PC-3 (cell line): ENCODE measurements around the gene MIB2. TPM values are rescaled to one million over a fixed set of nuclear protein-coding genes. Genes with fewer than 3 reads are reported as not detected.
"Not testable (repeated sequence)": the region's sequence is repeated elsewhere in the genome, so short reads cannot be mapped to it uniquely, and the experiment has no call there.

Source experiments
- ATAC-seq: fragments of 200-7000 bp; cut with Tn5 transposase; 2 replicates; pipeline ENCODE4 v1.9.1; 2020; ENCODE audit warnings: mild to moderate bottlenecking, moderate library complexity
- BruUV-seq: library from RNA; stranded (reverse); fragments of 400-500 nt; replicated peaks from 2 replicates; lab custom pipeline; 2021; lab: Mats Ljungman, UMichigan
- CTCF ChIA-PET: fragments of 300-600 bp; sonication (Branson Sonifier 250); formaldehyde crosslinking; loops from one replicate; lab custom pipeline; 2022; ENCODE audit warnings: antibody characterized with exemption; lab: Charles Lee
- POLR2A ChIA-PET: fragments of 300-600 bp; sonication (Branson Sonifier 250); formaldehyde crosslinking; loops from one replicate; lab custom pipeline; 2022; ENCODE audit warnings: antibody characterized with exemption; ENCODE audit not compliant: unreplicated experiment; lab: Charles Lee
- DNase-seq: peaks from one replicate; pipeline ENCODE4 v3.0.0-alpha.2; 2015
- H2AFZ ChIP-seq: fragments of 300-600 bp; sonication (generic); 2 replicates; pipeline ENCODE4 v1.6.0; 2016; ENCODE audit warnings: antibody characterized with exemption, low read length
- H3F3A ChIP-seq: fragments of 300-600 bp; sonication (generic); one replicate; pipeline ENCODE4 v1.6.0; 2017; ENCODE audit warnings: antibody characterized with exemption, low read length, control low read depth, mild to moderate bottlenecking; ENCODE audit not compliant: unreplicated experiment
- H3K27ac ChIP-seq: fragments of 300-600 bp; sonication (generic); 2 replicates; pipeline ENCODE4 v1.5.1; 2016; ENCODE audit warnings: mild to moderate bottlenecking, low read length
- H3K27me3 ChIP-seq: fragments of 300-600 bp; sonication (generic); 2 replicates; pipeline ENCODE4 v1.6.1; 2016; ENCODE audit warnings: low read length, mixed read lengths
- H3K36me3 ChIP-seq: fragments of 300-600 bp; sonication (generic); 2 replicates; pipeline ENCODE4 v1.6.1; 2016; ENCODE audit warnings: low read depth, mixed run types, low read length, mixed read lengths
- H3K4me1 ChIP-seq: fragments of 300-600 bp; sonication (generic); 2 replicates; pipeline ENCODE4 v1.5.1; 2016; ENCODE audit warnings: low read length; ENCODE audit not compliant: insufficient read depth
- H3K4me2 ChIP-seq: fragments of 300-600 bp; sonication (generic); 2 replicates; pipeline ENCODE4 v1.6.0; 2016; ENCODE audit warnings: low read length
- H3K4me3 ChIP-seq: fragments of 300-600 bp; sonication (generic); 2 replicates; pipeline ENCODE4 v1.5.1; 2016; ENCODE audit warnings: mild to moderate bottlenecking, low read length, mixed read lengths
- H3K79me2 ChIP-seq: fragments of 300-600 bp; sonication (generic); 2 replicates; pipeline ENCODE4 v1.6.1; 2017; ENCODE audit warnings: low read length, mixed read lengths
- H3K9ac ChIP-seq: fragments of 300-600 bp; sonication (generic); 2 replicates; pipeline ENCODE4 v1.6.0; 2016; ENCODE audit warnings: mild to moderate bottlenecking, low read length
- H3K9me2 ChIP-seq: fragments of 300-600 bp; sonication (generic); replicated peaks from 2 replicates; pipeline ENCODE4 v1.6.1; 2016; ENCODE audit warnings: mixed run types, low read length, mixed read lengths
- H3K9me3 ChIP-seq: fragments of 300-600 bp; sonication (generic); 2 replicates; pipeline ENCODE4 v1.6.1; 2016; ENCODE audit warnings: low read length, mixed read lengths
- H4K20me1 ChIP-seq: fragments of 300-600 bp; sonication (generic); 2 replicates; pipeline ENCODE4 v1.6.1; 2016; ENCODE audit warnings: low read length, mixed read lengths
- EZH2 ChIP-seq: fragments of 300-600 bp; sonication (generic); IDR thresholded peaks from one replicate; pipeline ENCODE4 v1.6.1; 2017; ENCODE audit warnings: antibody characterized with exemption, mild to moderate bottlenecking, low read length; ENCODE audit not compliant: unreplicated experiment
- EZH2phosphoT487 ChIP-seq: fragments of 300-600 bp; sonication (generic); IDR thresholded peaks from 2 replicates; pipeline ENCODE4 v1.6.1; 2018; ENCODE audit warnings: mild to moderate bottlenecking, antibody characterized with exemption, low read length, borderline replicate concordance
- intact Hi-C: fragments of 100-400 bp; cut with micrococcal nuclease; formaldehyde crosslinking; loops from 2 replicates; pipeline ENCODE4 v1.9.0; 2023
- total RNA-seq: library from RNA; depleted of rRNA; stranded (reverse); fragments of >200 nt; gene quantifications from 2 replicates; pipeline ENCODE4 v1.2.3, GENCODE V29; 2014
- TF ChIP-seq, protein P1 (sequence below): fragments of 300-600 bp; sonication (generic); conservative IDR thresholded peaks from 2 replicates; pipeline ENCODE4 v1.5.1; 2017; ENCODE audit warnings: antibody characterized with exemption, low read depth, mild to moderate bottlenecking, low read length

The MIB2 gene
- total RNA-seq, 1 experiment from 2014 or later, result 164 TPM

DNA sequence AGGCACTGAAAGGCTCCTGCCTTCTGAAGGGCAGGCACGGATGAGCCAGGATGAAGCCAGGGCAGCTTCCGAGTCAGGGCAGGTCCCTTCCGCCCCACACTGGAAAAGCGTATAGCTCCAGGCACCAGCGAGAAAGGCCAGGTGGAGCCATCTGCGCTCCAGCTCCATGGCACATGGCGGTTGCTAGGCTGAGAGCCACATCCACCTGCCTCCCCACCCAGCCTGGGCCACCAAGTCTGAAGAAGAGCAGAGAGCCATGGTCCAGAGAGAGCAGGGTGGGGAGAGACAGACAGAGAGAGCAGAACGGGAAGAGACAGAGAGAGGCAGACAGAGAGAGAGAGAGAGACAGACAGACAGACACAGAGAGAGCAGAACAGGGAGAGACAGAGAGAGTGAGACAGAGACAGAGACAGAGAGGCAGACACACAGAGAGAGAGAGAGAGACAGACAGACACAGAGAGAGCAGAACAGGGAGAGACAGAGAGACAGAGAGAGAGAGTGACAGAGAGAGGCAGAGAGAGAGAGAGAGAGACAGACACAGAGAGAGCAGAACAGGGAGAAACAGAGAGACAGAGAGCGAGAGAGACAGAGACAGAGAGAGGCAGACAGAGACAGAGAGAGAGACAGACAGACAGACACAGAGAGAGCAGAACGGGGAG lies 20.6 kb upstream of the MIB2 start:
- intact Hi-C loops, result no loop called here
- Histone ChIP-seq H3K27me3 (no peaks in the 10 kb centered on the region), H3K79me2 (no peaks in the 10 kb centered on the region), H3K4me1 (peaks cover 9% of the 10 kb centered on the region), H3K4me3 (no peak overlapping the region), H3K27ac (no peak overlapping the region), H3K4me2 (no peak overlapping the region), H3K9me2 (no peaks in the 10 kb centered on the region), H2AFZ (no peak overlapping the region), H3K36me3 (no peaks in the 10 kb centered on the region), H4K20me1 (no peaks in the 10 kb centered on the region), H3K9ac (no peak overlapping the region), H3F3A (no peaks in the 10 kb centered on the region), H3K9me3 (no peaks in the 10 kb centered on the region)
- no TSS peak for BruUV-seq
- CTCF ChIA-PET, result no interaction called here
- POLR2A ChIA-PET, result no interaction called here
- DNase-seq, result no peak
- ATAC-seq, result peak; percentile 29
- TF ChIP-seq, protein P1, sequence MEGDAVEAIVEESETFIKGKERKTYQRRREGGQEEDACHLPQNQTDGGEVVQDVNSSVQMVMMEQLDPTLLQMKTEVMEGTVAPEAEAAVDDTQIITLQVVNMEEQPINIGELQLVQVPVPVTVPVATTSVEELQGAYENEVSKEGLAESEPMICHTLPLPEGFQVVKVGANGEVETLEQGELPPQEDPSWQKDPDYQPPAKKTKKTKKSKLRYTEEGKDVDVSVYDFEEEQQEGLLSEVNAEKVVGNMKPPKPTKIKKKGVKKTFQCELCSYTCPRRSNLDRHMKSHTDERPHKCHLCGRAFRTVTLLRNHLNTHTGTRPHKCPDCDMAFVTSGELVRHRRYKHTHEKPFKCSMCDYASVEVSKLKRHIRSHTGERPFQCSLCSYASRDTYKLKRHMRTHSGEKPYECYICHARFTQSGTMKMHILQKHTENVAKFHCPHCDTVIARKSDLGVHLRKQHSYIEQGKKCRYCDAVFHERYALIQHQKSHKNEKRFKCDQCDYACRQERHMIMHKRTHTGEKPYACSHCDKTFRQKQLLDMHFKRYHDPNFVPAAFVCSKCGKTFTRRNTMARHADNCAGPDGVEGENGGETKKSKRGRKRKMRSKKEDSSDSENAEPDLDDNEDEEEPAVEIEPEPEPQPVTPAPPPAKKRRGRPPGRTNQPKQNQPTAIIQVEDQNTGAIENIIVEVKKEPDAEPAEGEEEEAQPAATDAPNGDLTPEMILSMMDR, result no peak
- TF ChIP-seq EZH2 (no peak), EZH2phosphoT487 (no peak)

DNA sequence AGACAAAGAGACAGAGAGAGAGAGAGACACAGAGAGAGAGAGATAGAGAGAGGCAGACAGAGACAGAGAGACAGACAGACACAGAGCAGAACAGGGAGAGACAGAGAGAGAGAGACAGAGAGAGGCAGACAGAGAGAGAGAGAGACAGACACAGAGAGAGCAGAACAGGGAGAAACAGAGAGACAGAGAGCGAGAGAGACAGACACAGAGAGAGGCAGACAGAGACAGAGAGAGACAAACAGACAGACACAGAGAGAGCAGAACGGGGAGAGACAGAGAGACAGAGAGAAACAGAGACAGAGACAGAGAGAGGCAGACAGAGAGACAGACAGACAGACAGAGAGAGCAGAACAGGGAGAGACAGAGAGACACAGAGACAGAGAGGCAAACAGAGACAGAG lies 20.0 kb upstream of the MIB2 start:
- POLR2A ChIA-PET, result not testable (repeated sequence)

GRCh38 chr1:1596493-1597274 lies 18.6 kb upstream of the MIB2 start:
- TF ChIP-seq EZH2 (no peak), EZH2phosphoT487 (no peak)
- TF ChIP-seq, protein P1, result no peak
- Histone ChIP-seq H3K4me1 (peaks cover 8% of the 10 kb centered on the region), H3K4me2 (no peak overlapping the region), H3K9ac (no peak overlapping the region), H3K4me3 (no peak overlapping the region), H3K27me3 (peaks cover 4% of the 10 kb centered on the region; the same call in 1 of the 2 replicates), H3F3A (no peaks in the 10 kb centered on the region), H3K36me3 (no peaks in the 10 kb centered on the region), H2AFZ (no peak overlapping the region), H3K9me2 (no peaks in the 10 kb centered on the region), H3K79me2 (no peaks in the 10 kb centered on the region), H4K20me1 (no peaks in the 10 kb centered on the region), H3K9me3 (no peaks in the 10 kb centered on the region), H3K27ac (no peak overlapping the region)
- POLR2A ChIA-PET, result interaction anchor here (0.5 kb wide), 1 partner anchor 25 kb away, joined by 9 read pairs; no protein-coding TSS in a partner anchor
- CTCF ChIA-PET, result no interaction called here
- intact Hi-C loops, result no loop called here
- DNase-seq (no peak), ATAC-seq (no peak; the same call in 1 of the 2 replicates)
- no TSS peak for BruUV-seq

More for the DNA sequence above, 20.0 kb upstream of the MIB2 start:
- ATAC-seq, intact Hi-C loops, H3K36me3 ChIP-seq, H3K9me3 ChIP-seq, H3K4me3 ChIP-seq, H3K27ac ChIP-seq, H4K20me1 ChIP-seq, H2AFZ ChIP-seq, H3K4me2 ChIP-seq, H3K27me3 ChIP-seq, H3K9me2 ChIP-seq, BruUV-seq, H3K4me1 ChIP-seq, H3F3A ChIP-seq, CTCF ChIA-PET, H3K9ac ChIP-seq, DNase-seq, H3K79me2 ChIP-seq: not testable (repeated sequence)
